WTC11 (cell line): ENCODE data around the gene ZNF773. TPM values are rescaled to one million over a fixed set of nuclear protein-coding genes. Genes with fewer than 3 reads are reported as not detected.

Experiments
- total RNA-seq: library from RNA; stranded (reverse); gene quantifications from 3 replicates; pipeline ENCODE4 v1.2.3, GENCODE V29; 2021

The ZNF773 gene
- total RNA-seq, 1 experiment from 2014 or later: 8.6 TPM

Other genes starting within 250 kb of the ZNF773 start
- gene ZNF460, start 219.5 kb upstream of the ZNF773 start, total RNA-seq: 50.8 to 62.9 TPM (median 52.2 TPM) in 3 replicates
- 8.3 to 8.9 TPM (median 8.4 TPM) in 3 replicates for gene ZNF543, start 179.5 kb upstream of the ZNF773 start, total RNA-seq
- gene ZNF304, start 148.7 kb upstream of the ZNF773 start, total RNA-seq: 10.4 to 11.0 TPM (median 10.8 TPM) in 3 replicates
- 10.5 to 11.7 TPM (median 10.5 TPM) in 3 replicates for gene TRAPPC2B, start 136.4 kb upstream of the ZNF773 start, total RNA-seq
- 2.3 to 2.7 TPM (median 2.4 TPM) in 3 replicates for gene ZNF547, start 136.4 kb upstream of the ZNF773 start, total RNA-seq
- 10.8 to 14.2 TPM (median 11.3 TPM) in 3 replicates for gene ZNF548, start 110.1 kb upstream of the ZNF773 start, total RNA-seq
- 6.7 to 10.3 TPM (median 7.7 TPM) in 3 replicates for gene ZNF17, start 88.8 kb upstream of the ZNF773 start, total RNA-seq
- gene ZNF749, start 64.6 kb upstream of the ZNF773 start, total RNA-seq: 32.3 to 34.7 TPM (median 34.6 TPM) in 3 replicates
- gene VN1R1, start 42.8 kb upstream of the ZNF773 start, total RNA-seq: 0.73 to 0.89 TPM (median 0.83 TPM) in 3 replicates
- 13.1 to 15.0 TPM (median 14.0 TPM) in 3 replicates for gene ZNF772, start 22.4 kb upstream of the ZNF773 start, total RNA-seq
- 9.0 to 11.3 TPM (median 9.1 TPM) in 3 replicates for gene ZNF419, start 12.2 kb upstream of the ZNF773 start, total RNA-seq
- 8.8 to 9.7 TPM (median 9.2 TPM) in 3 replicates for gene ZNF549, start 27.4 kb downstream of the ZNF773 start, total RNA-seq
- gene ZNF550, start 59.9 kb downstream of the ZNF773 start, total RNA-seq: 13.0 to 17.5 TPM (median 15.5 TPM) in 3 replicates
- 8.3 to 10.0 TPM (median 9.1 TPM) in 3 replicates for gene ZNF416, start 79.0 kb downstream of the ZNF773 start, total RNA-seq
- gene ZIK1, start 84.2 kb downstream of the ZNF773 start, total RNA-seq: 30.0 to 31.5 TPM (median 31.1 TPM) in 3 replicates
- gene ZNF530, start 99.9 kb downstream of the ZNF773 start, total RNA-seq: 10.4 to 12.0 TPM (median 11.2 TPM) in 3 replicates
- gene ZNF134, start 114.3 kb downstream of the ZNF773 start, total RNA-seq: 46.8 to 53.1 TPM (median 52.5 TPM) in 3 replicates
- 13.5 to 17.6 TPM (median 14.3 TPM) in 3 replicates for gene ZNF211, start 133.2 kb downstream of the ZNF773 start, total RNA-seq
- 0.09 to 0.13 TPM in 2 of 3 replicates, not detected in the other for gene ZSCAN4, start 169.0 kb downstream of the ZNF773 start, total RNA-seq
- 30.2 to 32.4 TPM (median 31.3 TPM) in 3 replicates for gene ZNF551, start 182.0 kb downstream of the ZNF773 start, total RNA-seq
- gene ZNF154, start 209.3 kb downstream of the ZNF773 start, total RNA-seq: 20.0 to 22.0 TPM (median 21.4 TPM) in 3 replicates
- 6.8 to 9.1 TPM (median 7.1 TPM) in 3 replicates for gene ZNF671, start 227.7 kb downstream of the ZNF773 start, total RNA-seq
- 14.3 to 16.9 TPM (median 16.4 TPM) in 3 replicates for gene ZNF776, start 246.9 kb downstream of the ZNF773 start, total RNA-seq